HG03103 (cell line): Measurements from ENCODE around the gene MAD1L1.

ENCODE experiments used
- ATAC-seq: cut with Tn5 transposase; IDR thresholded peaks from one replicate; pipeline ENCODE4 v1.9.1; 2021; ENCODE audit warnings: low read depth; ENCODE audit not compliant: unreplicated experiment

The MAD1L1 gene

GRCh38 chr7:2123916-2124315, 108.8 kb downstream of the MAD1L1 start:
- no peak for ATAC-seq

DNA sequence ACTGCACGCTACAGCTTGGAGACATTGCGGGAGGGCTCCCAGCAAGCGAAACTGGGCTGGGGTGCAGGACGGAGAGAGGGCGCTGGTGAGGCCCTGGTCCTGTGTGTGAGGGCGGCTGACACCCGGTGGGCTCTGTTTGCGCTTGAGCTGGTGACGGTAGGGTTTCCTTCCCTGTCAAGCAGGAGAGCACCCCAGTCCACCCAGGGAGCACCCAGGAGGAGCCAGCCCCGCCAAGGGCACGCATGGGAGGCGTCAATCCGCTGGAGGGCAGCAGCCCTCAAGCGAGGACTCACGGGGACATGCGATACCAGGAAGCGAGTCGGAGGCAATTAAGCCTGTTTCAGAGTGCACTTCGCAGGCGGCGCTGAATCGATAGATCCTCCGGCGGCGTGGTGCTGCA, 109.4 kb downstream of the MAD1L1 start:
- ATAC-seq = no peak

- no peak for ATAC-seq
Observed at GRCh38 chr7:2122651-2123050, 110.1 kb downstream of the MAD1L1 start.

- no peak for ATAC-seq
Observed at GRCh38 chr7:2120841-2121830, 111.6 kb downstream of the MAD1L1 start.

- no peak for ATAC-seq
Observed at GRCh38 chr7:2120251-2120660, 112.5 kb downstream of the MAD1L1 start.

- no peak for ATAC-seq
Observed at GRCh38 chr7:2118630-2119190, 114.0 kb downstream of the MAD1L1 start.

GRCh38 chr7:2118056-2118455, 114.7 kb downstream of the MAD1L1 start:
- ATAC-seq = no peak

DNA sequence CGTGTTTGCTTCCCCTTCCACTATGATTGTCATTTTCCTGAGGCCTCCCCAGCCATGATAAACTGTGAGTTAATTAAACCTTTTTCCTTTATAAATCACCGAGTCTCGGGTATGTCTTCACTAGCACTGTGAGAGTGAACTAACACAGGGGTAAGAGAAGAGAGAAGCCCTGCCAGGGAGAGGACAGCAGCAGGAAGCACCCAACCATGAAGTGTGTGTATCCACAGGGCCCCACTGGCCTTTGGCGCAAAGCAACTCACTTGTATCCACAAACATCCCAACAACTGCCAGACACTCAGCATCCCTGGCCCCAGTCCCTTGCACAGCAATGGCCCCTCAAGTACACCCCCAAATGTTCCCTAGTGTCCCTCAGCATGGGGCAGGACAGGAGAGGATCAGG, 115.1 kb downstream of the MAD1L1 start:
- ATAC-seq = no peak

DNA sequence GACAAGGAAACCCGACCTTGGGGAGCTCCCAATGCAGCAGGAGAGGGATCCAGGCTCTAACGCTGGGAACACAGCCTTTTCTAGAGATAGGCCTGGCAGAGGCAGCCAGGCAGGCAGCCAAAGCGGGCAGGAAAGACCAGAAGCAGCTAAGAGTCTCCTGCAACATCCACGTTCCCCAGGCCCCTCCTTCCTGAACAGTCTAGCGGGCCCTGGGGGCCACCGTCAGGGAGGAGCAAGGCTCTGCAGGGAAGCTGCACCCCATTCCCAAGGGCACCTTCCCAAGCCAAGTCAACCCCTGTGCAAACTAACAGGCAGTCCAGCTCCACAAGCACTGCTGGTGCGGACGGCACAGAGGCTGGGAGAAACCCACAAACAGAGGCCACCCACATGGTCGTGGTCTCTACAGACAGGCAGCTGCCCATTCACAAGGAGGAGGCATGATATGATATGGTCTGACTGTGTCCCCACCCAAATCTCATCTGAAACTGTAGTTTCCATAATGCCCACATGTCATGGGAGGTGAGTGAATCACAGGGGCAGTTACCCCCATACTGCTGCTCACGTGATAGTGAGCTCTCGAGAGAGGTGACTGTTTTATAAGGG, 115.7 kb downstream of the MAD1L1 start:
- ATAC-seq = no peak

- no peak for ATAC-seq
Observed at GRCh38 chr7:2116448-2116810, 116.3 kb downstream of the MAD1L1 start.

GRCh38 chr7:2115760-2116447, 116.8 kb downstream of the MAD1L1 start:
- ATAC-seq = no peak

DNA sequence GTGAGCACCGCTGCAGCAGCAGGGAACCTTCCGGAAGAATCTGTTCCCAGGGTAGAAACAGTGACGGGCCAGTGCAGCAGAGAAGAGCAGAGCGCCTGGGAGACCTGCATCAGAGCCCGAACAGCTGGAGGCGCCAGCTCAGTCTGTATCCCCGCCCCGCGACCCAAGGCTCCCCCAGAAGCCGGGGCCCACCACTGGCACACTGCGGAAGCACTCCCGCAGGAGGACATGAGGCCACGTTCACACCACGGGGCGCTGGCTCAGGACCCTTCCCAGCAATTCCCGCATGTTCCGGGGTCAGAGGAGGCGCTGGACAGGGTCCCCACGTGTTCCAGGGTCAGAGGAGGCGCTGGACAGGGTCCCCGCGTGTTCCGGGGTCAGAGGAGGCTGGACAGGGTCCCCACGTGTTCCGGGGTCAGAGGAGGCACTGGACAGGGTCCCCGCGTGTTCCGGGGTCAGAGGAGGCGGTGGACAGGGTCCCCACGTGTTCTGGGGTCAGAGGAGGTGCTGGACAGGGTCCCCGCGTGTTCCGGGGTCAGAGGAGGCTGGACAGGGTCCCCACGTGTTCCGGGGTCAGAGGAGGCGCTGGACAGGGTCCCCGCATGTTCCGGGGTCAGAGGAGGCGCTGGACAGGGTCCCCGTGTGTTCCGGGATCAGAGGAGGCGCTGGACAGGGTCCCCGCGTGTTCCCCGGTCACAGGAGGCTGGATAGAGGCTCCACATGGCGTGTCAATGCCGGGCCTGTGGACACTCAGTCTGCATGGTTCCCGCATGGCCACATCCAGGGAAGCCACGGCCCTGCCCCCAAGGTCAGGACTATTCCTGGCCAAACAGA, 117.6 kb downstream of the MAD1L1 start:
- ATAC-seq = no peak

DNA sequence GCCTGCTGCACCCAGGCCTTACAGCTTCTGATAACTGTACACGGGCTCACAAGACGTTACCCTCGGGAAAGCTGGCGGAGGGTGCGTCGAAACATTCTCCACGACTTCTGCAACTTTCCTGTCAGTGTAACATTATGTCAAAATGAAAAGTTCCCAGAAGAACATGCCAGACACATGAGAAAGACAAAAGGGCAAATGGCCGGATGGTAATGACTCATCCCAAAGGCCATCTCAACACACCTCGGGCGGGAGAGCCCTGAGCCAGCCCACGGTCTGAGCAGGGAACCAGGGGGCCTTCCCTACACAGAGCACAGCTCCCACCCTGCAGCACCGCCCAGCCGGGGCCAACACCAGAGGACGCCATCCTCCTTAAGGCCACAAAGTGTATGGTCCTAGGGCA, 118.7 kb downstream of the MAD1L1 start:
- ATAC-seq = no peak

GRCh38 chr7:2112261-2113198, 120.2 kb downstream of the MAD1L1 start:
- ATAC-seq = no peak

DNA sequence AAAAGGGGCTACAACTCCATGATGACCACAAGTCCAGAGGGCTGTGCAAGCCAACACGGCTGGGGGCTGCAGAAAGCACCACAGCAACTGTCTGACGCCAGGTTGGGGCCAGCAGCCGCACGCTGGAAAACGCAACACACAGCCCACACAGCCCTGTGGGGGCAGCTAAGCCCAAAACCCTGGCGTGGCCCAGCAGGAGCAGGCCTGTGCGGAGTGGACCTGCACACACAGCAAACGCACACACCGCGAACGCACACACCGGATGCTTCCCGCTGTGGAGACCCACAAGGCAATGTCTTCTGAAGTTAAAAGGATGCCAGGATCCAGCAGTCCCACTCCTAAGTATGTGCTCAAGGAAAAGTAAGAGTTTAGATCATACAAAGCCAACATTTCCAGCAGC, 121.2 kb downstream of the MAD1L1 start:
- ATAC-seq = no peak

- no peak for ATAC-seq
Observed at GRCh38 chr7:2110610-2111396, 121.9 kb downstream of the MAD1L1 start.

GRCh38 chr7:2109936-2110609, 122.7 kb downstream of the MAD1L1 start:
- no peak for ATAC-seq
